OCI-LY1 (cell line): ENCODE measurements around the gene CLK1.
A peak's percentile ranks its signal among the peaks of the same experiment; 100 is the strongest.

Source experiments
- H2AFZ ChIP-seq: fragments of 200-600 bp; sonication (generic), shearing (Covaris generic); 2 replicates; pipeline ENCODE4 v1.6.0; 2014; ENCODE audit warnings: antibody characterized with exemption, mild to moderate bottlenecking, low read length
- H3F3A ChIP-seq: fragments of 200-600 bp; sonication (generic), shearing (Covaris generic); 2 replicates; pipeline ENCODE4 v1.6.0; 2014; ENCODE audit warnings: mild to moderate bottlenecking, antibody characterized with exemption, low read length, moderate library complexity; ENCODE audit not compliant: insufficient read depth
- H3K27ac ChIP-seq: fragments of 200-600 bp; sonication (generic); 2 replicates; pipeline ENCODE4 v1.5.1; 2014; ENCODE audit warnings: low read length, mixed run types, mild to moderate bottlenecking, low read depth; ENCODE audit not compliant: poor library complexity, severe bottlenecking
- H3K27me3 ChIP-seq: fragments of 200-600 bp; sonication (generic); 2 replicates; pipeline ENCODE4 v1.6.0; 2014; ENCODE audit warnings: antibody characterized with exemption, mild to moderate bottlenecking, low read length, moderate library complexity; ENCODE audit not compliant: insufficient read depth
- H3K36me3 ChIP-seq: fragments of 200-600 bp; sonication (generic); 2 replicates; pipeline ENCODE4 v1.6.1; 2014; ENCODE audit warnings: mild to moderate bottlenecking, antibody characterized with exemption, low read length, moderate library complexity, mixed read lengths; ENCODE audit not compliant: insufficient read depth
- H3K4me1 ChIP-seq: fragments of 200-600 bp; sonication (generic); 2 replicates; pipeline ENCODE4 v1.5.1; 2014; ENCODE audit warnings: mild to moderate bottlenecking, low read length, moderate library complexity; ENCODE audit not compliant: insufficient read depth, severe bottlenecking
- H3K4me2 ChIP-seq: fragments of 200-600 bp; sonication (generic), shearing (Covaris generic); 2 replicates; pipeline ENCODE4 v1.6.1; 2014; ENCODE audit warnings: low read length
- H3K4me3 ChIP-seq: fragments of 200-600 bp; sonication (generic); 2 replicates; pipeline ENCODE4 v1.5.1; 2014; ENCODE audit warnings: low read length, low read depth, mild to moderate bottlenecking, mixed read lengths; ENCODE audit not compliant: poor library complexity, severe bottlenecking
- H3K79me2 ChIP-seq: fragments of 200-600 bp; shearing (Covaris generic); 2 replicates; pipeline ENCODE4 v1.6.1; 2016; ENCODE audit warnings: mixed run types, low read length, mixed read lengths; ENCODE audit not compliant: insufficient read depth
- H3K9ac ChIP-seq: fragments of 200-600 bp; sonication (generic), shearing (Covaris generic); 2 replicates; pipeline ENCODE4 v1.6.1; 2014; ENCODE audit warnings: mild to moderate bottlenecking, low read length, mixed read lengths
- H3K9me2 ChIP-seq: fragments of 200-600 bp; sonication (generic), shearing (Covaris generic); 2 replicates; pipeline ENCODE4 v1.6.1; 2014; ENCODE audit warnings: low read depth, mild to moderate bottlenecking, low read length, mixed read lengths
- H3K9me3 ChIP-seq: fragments of 200-600 bp; shearing (Covaris generic); 2 replicates; pipeline ENCODE4 v1.6.1; 2014; ENCODE audit warnings: low read length, mixed read lengths
- H4K20me1 ChIP-seq: fragments of 200-600 bp; sonication (generic), shearing (Covaris generic); 2 replicates; pipeline ENCODE4 v1.6.0; 2016; ENCODE audit warnings: mild to moderate bottlenecking, low read length; ENCODE audit not compliant: insufficient read depth
- EZH2 ChIP-seq: fragments of 200-600 bp; sonication (generic), shearing (Covaris generic); IDR thresholded peaks from 2 replicates; pipeline ENCODE4 v1.8.0; 2017; ENCODE audit warnings: borderline replicate concordance, mixed run types, mild to moderate bottlenecking, antibody characterized with exemption, low read length, moderate library complexity, mixed read lengths
- TF ChIP-seq, protein P1 (sequence below): fragments of 200-600 bp; sonication (generic), shearing (Covaris generic); IDR thresholded peaks from 2 replicates; pipeline ENCODE4 v1.5.1; 2017; ENCODE audit warnings: mild to moderate bottlenecking, antibody characterized with exemption, low read length, moderate library complexity, mixed read lengths

Gene CLK1

DNA sequence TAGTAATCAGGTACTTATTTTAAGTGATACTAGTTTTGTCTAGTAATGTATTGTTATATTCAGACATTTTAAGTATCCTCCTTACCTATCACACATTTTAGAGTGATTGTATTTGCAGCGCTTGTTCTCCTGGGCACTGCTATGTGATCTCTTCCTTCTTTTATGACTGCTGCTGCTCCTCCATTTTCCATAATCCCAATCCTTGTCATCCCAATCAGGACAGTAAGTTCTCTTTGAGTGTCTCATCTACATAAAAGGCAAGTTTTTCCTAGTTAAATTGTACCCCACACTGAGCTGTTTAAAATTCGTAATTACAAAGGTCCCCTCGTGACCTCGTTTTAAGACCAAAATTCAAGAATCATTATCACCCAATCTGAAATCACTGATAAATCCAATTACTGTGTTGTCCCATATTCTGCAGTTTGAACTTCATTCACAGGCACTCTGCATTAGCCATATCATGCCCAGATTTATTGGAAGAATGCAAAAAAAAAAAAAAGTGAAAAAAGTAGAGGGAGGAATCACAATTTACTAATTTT lies 2.8 kb downstream of the CLK1 start:
- Histone ChIP-seq H3K9me2 (no peaks in the 10 kb centered on the region), H3K4me2 (peak overlapping the region; percentile 86), H3K79me2 (peaks cover 53% of the 10 kb centered on the region), H3K36me3 (peaks cover 69% of the 10 kb centered on the region), H3K4me3 (peak overlapping the region; percentile 79), H3K4me1 (peaks cover 25% of the 10 kb centered on the region), H3K9me3 (no peaks in the 10 kb centered on the region), H3F3A (0 out of 2 replicates have a peak, but pooled peaks cover 3% of the 10 kb centered on the region), H3K27ac (no peak overlapping the region), H2AFZ (no peak overlapping the region), H4K20me1 (peaks cover 6% of the 10 kb centered on the region; the same call in 1 of the 2 replicates), H3K9ac (peak overlapping the region; percentile 96), H3K27me3 (no peaks in the 10 kb centered on the region)
- TF ChIP-seq EZH2: no peak
- TF ChIP-seq, protein P1, sequence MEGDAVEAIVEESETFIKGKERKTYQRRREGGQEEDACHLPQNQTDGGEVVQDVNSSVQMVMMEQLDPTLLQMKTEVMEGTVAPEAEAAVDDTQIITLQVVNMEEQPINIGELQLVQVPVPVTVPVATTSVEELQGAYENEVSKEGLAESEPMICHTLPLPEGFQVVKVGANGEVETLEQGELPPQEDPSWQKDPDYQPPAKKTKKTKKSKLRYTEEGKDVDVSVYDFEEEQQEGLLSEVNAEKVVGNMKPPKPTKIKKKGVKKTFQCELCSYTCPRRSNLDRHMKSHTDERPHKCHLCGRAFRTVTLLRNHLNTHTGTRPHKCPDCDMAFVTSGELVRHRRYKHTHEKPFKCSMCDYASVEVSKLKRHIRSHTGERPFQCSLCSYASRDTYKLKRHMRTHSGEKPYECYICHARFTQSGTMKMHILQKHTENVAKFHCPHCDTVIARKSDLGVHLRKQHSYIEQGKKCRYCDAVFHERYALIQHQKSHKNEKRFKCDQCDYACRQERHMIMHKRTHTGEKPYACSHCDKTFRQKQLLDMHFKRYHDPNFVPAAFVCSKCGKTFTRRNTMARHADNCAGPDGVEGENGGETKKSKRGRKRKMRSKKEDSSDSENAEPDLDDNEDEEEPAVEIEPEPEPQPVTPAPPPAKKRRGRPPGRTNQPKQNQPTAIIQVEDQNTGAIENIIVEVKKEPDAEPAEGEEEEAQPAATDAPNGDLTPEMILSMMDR: no peak

DNA sequence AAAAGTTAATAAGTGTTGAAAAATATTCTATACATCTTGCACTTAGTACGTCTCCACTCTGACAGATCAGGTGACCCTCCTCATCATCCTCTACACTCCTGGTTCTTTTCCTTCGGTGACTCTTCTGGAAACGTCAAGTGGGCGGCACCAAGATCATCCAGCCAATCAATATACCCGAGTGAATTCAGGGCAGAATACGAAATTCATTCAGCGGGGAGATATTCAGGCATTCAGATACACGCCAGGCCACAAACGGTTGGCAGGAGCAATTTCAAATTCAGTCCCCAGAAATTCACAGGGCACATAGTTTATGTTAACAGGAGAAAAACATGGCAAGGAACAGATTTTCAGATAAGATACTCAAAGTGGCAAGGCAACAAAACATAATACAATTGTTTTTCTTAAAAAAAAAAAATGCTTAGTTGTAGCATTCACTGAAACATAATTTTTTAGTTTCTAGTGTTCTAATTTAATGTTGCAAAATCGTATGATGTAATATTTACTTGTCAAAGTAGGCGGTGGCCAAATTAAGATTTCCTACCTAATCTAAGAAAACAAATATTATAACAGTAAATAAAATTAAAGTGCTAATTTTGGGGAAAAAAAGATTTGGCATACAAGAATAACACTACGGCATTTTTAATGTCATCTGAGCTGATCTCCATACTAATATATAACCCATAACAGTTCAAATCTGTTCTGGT lies 4.2 kb downstream of the CLK1 start:
- H3K9ac ChIP-seq: no peak overlapping the region
- no peaks in the 10 kb centered on the region for H3K9me2 ChIP-seq
- no peak overlapping the region for H3K4me3 ChIP-seq
- H3K4me2 ChIP-seq: no peak overlapping the region
- peaks cover 6% of the 10 kb centered on the region; the same call in 1 of the 2 replicates for H4K20me1 ChIP-seq
- 0 out of 2 replicates have a peak, but pooled peaks cover 3% of the 10 kb centered on the region for H3F3A ChIP-seq
- H2AFZ ChIP-seq: no peak overlapping the region
- H3K27ac ChIP-seq: no peak overlapping the region
- peaks cover 25% of the 10 kb centered on the region for H3K4me1 ChIP-seq
- no peaks in the 10 kb centered on the region for H3K9me3 ChIP-seq
- H3K27me3 ChIP-seq: no peaks in the 10 kb centered on the region
- TF ChIP-seq, protein P1: no peak
- TF ChIP-seq EZH2: no peak
- peaks cover 83% of the 10 kb centered on the region for H3K36me3 ChIP-seq
- H3K79me2 ChIP-seq: peaks cover 53% of the 10 kb centered on the region

DNA sequence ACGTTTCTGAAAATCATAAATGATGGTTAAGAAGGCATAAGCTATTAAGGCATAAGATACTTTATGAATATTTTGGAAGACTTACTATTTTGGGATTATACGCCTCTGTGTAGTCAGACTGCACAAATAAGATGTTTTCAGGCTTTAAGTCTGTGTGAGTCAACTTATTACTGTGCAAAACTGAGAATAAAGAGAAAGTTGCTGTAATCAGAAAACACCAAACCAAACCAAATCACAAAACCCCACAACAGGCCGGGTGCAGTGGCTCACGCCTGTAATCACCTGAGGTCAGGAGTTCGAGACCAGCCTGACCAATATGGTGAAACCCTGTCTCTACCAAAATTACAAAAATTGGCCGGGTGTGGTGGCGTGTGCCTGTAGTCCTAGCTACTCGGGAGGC lies 7.7 kb downstream of the CLK1 start:
- Histone ChIP-seq H3K36me3 (peaks cover 100% of the 10 kb centered on the region), H4K20me1 (peaks cover 5% of the 10 kb centered on the region; the same call in 1 of the 2 replicates)

More for the DNA sequence above, 7.7 kb downstream of the CLK1 start:
- Histone ChIP-seq H3K27ac (no peak overlapping the region), H3K9ac (no peak overlapping the region), H2AFZ (no peak overlapping the region), H3K79me2 (peaks cover 28% of the 10 kb centered on the region), H3F3A (peaks cover 20% of the 10 kb centered on the region), H3K27me3 (no peaks in the 10 kb centered on the region), H3K4me2 (no peak overlapping the region), H3K4me3 (no peak overlapping the region), H3K4me1 (peaks cover 15% of the 10 kb centered on the region), H3K9me2 (no peaks in the 10 kb centered on the region), H3K9me3 (no peaks in the 10 kb centered on the region)
- TF ChIP-seq, protein P1: no peak
- no peak for TF ChIP-seq EZH2
